ENCODE measurements around the gene ABAT.

DNA sequence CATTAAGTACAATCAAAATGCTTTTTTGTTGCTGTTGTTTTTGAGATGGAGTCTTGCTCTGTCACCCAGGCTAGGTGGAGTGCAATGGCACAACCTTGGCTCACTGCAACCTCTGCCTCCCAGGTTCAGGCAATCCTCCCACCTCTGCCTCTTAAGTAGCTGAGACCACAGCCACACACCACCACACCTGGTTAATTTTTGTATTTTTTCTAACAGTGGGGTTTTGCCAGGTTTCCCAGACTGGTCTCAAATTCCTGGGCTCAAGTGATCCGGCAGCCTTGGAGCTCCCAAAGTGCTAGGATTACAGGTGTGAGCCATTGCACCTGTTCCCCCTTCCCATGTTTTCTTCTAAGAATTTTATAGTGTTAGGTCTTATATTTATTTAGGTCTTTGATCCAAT is 4.9 kb upstream of the ABAT start:
- no peak for TF ChIP-seq POLR2A (IDR thresholded peaks at IDR 0.05)
- TF ChIP-seq, protein P1, sequence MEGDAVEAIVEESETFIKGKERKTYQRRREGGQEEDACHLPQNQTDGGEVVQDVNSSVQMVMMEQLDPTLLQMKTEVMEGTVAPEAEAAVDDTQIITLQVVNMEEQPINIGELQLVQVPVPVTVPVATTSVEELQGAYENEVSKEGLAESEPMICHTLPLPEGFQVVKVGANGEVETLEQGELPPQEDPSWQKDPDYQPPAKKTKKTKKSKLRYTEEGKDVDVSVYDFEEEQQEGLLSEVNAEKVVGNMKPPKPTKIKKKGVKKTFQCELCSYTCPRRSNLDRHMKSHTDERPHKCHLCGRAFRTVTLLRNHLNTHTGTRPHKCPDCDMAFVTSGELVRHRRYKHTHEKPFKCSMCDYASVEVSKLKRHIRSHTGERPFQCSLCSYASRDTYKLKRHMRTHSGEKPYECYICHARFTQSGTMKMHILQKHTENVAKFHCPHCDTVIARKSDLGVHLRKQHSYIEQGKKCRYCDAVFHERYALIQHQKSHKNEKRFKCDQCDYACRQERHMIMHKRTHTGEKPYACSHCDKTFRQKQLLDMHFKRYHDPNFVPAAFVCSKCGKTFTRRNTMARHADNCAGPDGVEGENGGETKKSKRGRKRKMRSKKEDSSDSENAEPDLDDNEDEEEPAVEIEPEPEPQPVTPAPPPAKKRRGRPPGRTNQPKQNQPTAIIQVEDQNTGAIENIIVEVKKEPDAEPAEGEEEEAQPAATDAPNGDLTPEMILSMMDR (IDR thresholded peaks at IDR 0.05) = no peak

All from Peyer's patch (tissue), 4 donors.